BLaER1 (cell line): Measurements from ENCODE around the gene FMNL2.

ENCODE experiments used
- H3K27ac ChIP-seq: shearing (Covaris generic); formaldehyde crosslinking; 2 replicates; pipeline ENCODE4 v1.8.1; 2022
- H3K27me3 ChIP-seq: shearing (Covaris generic); formaldehyde crosslinking; 2 replicates; pipeline ENCODE4 v1.8.1; 2022
- H3K36me3 ChIP-seq: shearing (Covaris generic); formaldehyde crosslinking; 2 replicates; pipeline ENCODE4 v1.8.1; 2022
- H3K4me1 ChIP-seq: shearing (Covaris generic); formaldehyde crosslinking; 2 replicates; pipeline ENCODE4 v1.8.1; 2022
- H3K4me2 ChIP-seq: shearing (Covaris generic); formaldehyde crosslinking; 2 replicates; pipeline ENCODE4 v1.8.1; 2022
- H3K4me3 ChIP-seq: shearing (Covaris generic); formaldehyde crosslinking; 2 replicates; pipeline ENCODE4 v1.8.1; 2022
- H3K9ac ChIP-seq: shearing (Covaris generic); formaldehyde crosslinking; 2 replicates; pipeline ENCODE4 v1.8.1; 2022
- H3K9me3 ChIP-seq: shearing (Covaris generic); formaldehyde crosslinking; 2 replicates; pipeline ENCODE4 v1.8.1; 2022
- H4K20me1 ChIP-seq: shearing (Covaris generic); formaldehyde crosslinking; 2 replicates; pipeline ENCODE4 v1.8.1; 2022
- Cebpa-rat ChIP-seq: shearing (Covaris generic); IDR thresholded peaks from 2 replicates; pipeline ENCODE4 v1.8.1; 2022

FMNL2 gene

DNA sequence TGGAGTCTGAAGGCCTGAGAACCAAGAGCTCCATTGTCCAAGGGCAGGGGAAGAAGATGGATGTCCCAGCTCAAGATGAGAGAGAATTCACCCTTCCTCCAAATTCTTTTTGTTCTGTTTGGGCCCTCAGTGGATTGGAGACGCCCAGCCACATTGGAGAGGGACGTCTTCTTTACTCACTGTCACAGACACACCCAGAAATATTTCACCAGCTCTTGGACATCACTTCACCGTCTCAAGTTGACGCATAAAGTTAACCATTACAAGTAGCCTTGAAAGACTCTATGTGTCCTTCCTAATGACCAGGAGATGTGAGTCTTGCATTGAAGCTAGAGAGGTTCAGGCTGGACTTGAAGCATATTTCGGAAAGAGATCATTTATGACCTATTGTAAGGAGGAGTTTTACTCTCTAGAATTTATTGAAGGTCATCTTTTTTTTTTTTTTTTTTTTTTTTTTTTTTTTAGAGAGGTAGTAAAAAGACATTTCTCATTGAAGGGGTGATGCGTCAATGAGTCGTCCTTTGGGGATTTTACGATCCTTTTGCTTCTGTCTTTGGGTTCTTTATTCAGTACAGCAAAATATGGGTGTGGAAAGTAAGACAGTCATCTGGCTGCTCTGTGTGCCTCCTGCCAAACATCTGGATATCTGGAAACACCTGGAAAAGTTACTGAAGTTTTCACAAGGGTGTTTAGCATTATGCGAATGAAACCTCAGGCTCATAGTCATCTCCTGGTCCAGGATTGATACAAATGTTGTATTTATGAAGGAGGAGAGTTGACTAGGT, 264.2 kb downstream of the FMNL2 start:
- Histone ChIP-seq H3K4me2 (no peak overlapping the region), H3K9me3 (no peaks in the 10 kb centered on the region)
- TF ChIP-seq Cebpa-rat: no peak

DNA sequence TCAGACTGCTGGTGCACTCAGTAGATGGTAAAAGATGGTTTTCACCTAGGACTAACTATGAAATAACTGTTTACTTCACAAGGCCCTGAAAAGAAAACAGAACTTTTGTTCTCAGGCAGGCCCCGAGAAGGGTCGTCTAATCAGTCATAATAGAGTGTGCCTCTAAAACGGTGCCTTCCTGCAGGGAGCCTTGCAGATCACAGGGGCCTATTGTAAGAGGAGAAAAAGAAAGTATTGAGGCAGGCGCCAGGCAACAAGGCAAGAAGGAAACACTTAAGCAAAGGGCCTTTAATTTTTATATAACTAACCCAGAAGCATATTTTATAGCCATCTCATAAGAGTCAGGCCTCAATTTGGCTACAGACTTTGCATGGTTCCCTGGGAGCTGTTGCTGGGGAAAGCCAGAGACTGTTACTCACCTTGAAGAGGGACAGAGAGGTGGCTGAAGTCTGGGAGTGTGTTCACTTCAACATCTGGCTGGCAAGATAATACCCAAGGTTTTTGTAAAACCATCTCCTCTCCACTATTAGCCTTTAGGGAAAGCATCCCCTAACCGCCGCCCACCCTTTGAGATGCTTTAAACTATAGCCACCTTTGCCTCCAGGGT, 265.2 kb downstream of the FMNL2 start:
- no peaks in the 10 kb centered on the region for H3K27me3 ChIP-seq
- TF ChIP-seq Cebpa-rat: no peak
- no peaks in the 10 kb centered on the region for H3K9me3 ChIP-seq
- peaks cover 71% of the 10 kb centered on the region for H3K36me3 ChIP-seq
- peaks cover 33% of the 10 kb centered on the region; the same call in 1 of the 2 replicates for H4K20me1 ChIP-seq
- peaks cover 18% of the 10 kb centered on the region for H3K4me1 ChIP-seq
- no peak overlapping the region for H3K4me3 ChIP-seq
- H3K27ac ChIP-seq: no peak overlapping the region
- no peak overlapping the region for H3K9ac ChIP-seq
- H3K4me2 ChIP-seq: no peak overlapping the region

More for the DNA sequence above, 264.2 kb downstream of the FMNL2 start:
- peaks cover 24% of the 10 kb centered on the region; the same call in 1 of the 2 replicates for H4K20me1 ChIP-seq
- H3K36me3 ChIP-seq: peaks cover 71% of the 10 kb centered on the region
- no peak overlapping the region for H3K4me3 ChIP-seq
- no peak overlapping the region for H3K27ac ChIP-seq
- no peak overlapping the region for H3K9ac ChIP-seq
- peaks cover 25% of the 10 kb centered on the region for H3K4me1 ChIP-seq
- H3K27me3 ChIP-seq: no peaks in the 10 kb centered on the region

DNA sequence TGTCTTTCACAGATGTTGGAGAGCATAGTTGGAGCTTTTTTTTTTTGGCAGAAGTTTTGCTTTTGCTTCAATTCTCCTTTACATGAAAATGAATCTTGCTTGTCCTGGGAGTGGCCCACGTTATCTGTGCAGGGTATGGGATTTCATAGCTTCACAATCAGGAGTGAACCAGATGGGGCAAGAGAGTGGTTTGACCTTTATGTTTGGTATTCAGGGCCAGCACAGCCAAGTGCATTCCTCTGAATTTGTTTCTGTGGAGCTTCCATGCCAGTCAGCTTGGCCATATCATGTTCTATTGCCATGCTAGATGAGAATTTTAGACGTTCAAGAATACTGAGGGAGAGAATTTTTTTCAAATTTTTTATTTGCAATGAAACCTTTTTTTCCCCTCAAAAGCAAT, 265.7 kb downstream of the FMNL2 start:
- H3K27me3 ChIP-seq: no peaks in the 10 kb centered on the region
- H3K4me1 ChIP-seq: peaks cover 18% of the 10 kb centered on the region
- no peak overlapping the region for H3K4me3 ChIP-seq
- no peaks in the 10 kb centered on the region for H3K9me3 ChIP-seq
- H3K27ac ChIP-seq: no peak overlapping the region
- peaks cover 71% of the 10 kb centered on the region for H3K36me3 ChIP-seq
- no peak overlapping the region for H3K4me2 ChIP-seq
- no peak overlapping the region for H3K9ac ChIP-seq
- TF ChIP-seq Cebpa-rat: no peak
- H4K20me1 ChIP-seq: peaks cover 38% of the 10 kb centered on the region; the same call in 1 of the 2 replicates

DNA sequence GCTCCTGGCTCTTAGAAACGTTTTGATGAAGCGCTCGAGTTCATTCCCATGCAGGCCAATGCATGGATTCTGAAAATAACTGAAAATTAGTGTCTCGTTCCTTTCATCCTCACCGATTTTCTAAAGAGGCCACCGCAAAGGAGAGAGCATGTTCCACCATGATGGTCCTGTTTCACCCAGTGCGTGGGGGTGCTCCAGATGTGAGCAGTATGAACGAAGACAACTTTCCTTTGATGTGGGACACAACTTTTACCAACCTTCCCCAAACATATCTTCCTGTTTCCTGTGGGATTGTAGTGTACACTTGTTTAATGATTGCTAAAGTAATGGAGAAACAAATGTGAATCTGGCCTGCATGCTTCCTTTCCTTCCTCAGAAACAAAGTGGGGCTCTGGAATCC, 267.8 kb downstream of the FMNL2 start:
- no peak for TF ChIP-seq Cebpa-rat
- Histone ChIP-seq H3K27me3 (no peaks in the 10 kb centered on the region), H3K4me3 (no peak overlapping the region), H3K9ac (no peak overlapping the region), H3K36me3 (peaks cover 64% of the 10 kb centered on the region), H3K9me3 (no peaks in the 10 kb centered on the region), H3K4me2 (peak overlapping the region; percentile 41), H4K20me1 (peaks cover 43% of the 10 kb centered on the region; the same call in 1 of the 2 replicates), H3K4me1 (peaks cover 18% of the 10 kb centered on the region), H3K27ac (no peak overlapping the region)

DNA sequence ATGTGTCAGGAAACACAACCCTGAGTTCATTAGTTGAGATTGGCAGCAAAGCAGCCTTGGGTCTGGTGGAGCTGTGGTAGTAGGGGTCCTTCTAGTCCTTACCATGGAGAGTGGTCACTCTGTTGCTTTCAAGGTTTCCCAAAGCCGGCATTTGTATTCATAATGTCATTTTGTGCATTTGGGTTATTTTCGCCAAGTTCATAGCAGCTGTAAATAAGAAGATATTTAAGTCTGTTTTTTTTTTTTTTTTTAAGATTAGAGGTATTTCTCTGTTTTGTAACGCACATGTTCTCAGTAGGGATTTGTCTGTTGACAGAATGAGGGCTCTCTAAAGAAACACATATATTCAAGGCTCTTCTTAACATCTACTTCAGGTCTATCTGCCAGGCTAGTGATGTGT, 268.2 kb downstream of the FMNL2 start:
- TF ChIP-seq Cebpa-rat: no peak
- Histone ChIP-seq H3K27me3 (no peaks in the 10 kb centered on the region), H4K20me1 (peaks cover 44% of the 10 kb centered on the region; the same call in 1 of the 2 replicates), H3K27ac (no peak overlapping the region), H3K36me3 (peaks cover 64% of the 10 kb centered on the region), H3K4me1 (peaks cover 18% of the 10 kb centered on the region), H3K9me3 (no peaks in the 10 kb centered on the region), H3K4me3 (no peak overlapping the region), H3K9ac (no peak overlapping the region), H3K4me2 (peak overlapping the region; percentile 41)

DNA sequence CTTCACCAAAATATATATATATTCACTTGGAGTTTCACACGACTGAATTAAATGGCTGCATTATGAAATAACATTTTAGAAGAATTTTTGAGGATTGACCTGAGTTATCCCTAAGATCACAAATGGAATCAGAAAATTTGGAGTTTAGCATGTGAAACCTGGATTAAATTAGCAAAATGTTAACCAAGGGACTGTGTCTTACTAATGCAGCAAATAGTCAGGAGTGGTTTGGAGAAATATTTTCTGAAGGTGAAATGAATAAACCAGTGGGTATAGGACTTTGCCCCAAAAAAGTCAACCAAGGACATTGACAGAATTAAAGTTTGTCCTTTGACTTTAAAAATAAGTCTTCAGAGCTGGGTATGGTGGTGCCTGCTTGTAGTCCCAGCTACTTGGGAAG, 271.1 kb downstream of the FMNL2 start:
- H3K4me2 ChIP-seq: no peak overlapping the region
- no peak for TF ChIP-seq Cebpa-rat
- no peak overlapping the region for H3K9ac ChIP-seq
- no peaks in the 10 kb centered on the region for H3K27me3 ChIP-seq
- H3K9me3 ChIP-seq: no peaks in the 10 kb centered on the region
- H3K4me1 ChIP-seq: peaks cover 33% of the 10 kb centered on the region
- no peak overlapping the region for H3K4me3 ChIP-seq
- no peak overlapping the region for H3K27ac ChIP-seq
- peaks cover 44% of the 10 kb centered on the region; the same call in 1 of the 2 replicates for H4K20me1 ChIP-seq
- peaks cover 53% of the 10 kb centered on the region for H3K36me3 ChIP-seq

DNA sequence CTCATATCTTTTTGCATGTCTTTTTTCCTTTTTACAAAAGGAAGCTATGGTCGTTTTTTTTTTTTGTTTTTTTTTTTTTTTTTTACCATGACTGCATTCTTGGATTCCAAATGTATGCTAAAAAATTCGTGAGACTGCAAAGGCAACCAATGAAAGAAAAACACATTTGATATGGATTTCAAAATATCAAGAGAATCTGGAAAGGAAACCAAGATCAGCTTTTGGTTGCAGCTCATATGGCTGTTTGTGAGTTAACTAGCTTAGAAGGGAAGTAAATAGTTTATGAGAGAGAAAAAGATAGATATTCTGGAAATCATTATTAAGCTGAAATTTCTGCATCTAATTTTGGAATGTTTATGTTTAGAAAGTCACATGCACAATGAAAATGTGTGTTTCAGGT, 272.0 kb downstream of the FMNL2 start:
- no peaks in the 10 kb centered on the region for H3K9me3 ChIP-seq
- TF ChIP-seq Cebpa-rat: no peak
- H3K4me2 ChIP-seq: no peak overlapping the region

DNA sequence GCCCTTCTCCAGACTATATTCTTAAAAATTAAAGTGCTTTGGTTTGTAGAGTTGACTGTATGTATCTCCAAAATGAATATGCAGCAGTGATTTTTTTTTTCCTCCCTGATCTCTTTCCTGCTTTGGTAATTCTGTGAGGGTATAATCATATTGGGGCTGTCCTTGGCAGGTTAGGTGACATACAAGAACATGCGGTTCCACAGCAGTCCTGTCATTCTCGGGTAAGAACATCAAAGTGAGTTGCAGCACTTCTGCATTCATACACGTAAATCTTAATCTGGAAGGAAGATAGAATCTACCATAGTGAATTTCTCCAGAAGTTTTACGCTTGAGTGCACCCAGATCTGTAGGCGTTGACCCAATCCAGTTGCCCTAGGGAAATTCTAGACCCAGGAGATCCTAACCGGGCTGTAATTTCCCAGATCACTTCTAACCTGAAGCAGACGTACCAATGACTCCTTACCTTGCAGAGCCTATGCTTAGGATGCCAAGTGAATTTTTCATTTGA, 272.9 kb downstream of the FMNL2 start:
- Histone ChIP-seq H3K9me3 (no peaks in the 10 kb centered on the region), H4K20me1 (peaks cover 50% of the 10 kb centered on the region), H3K4me3 (no peak overlapping the region), H3K9ac (no peak overlapping the region), H3K4me1 (peaks cover 36% of the 10 kb centered on the region), H3K36me3 (peaks cover 53% of the 10 kb centered on the region), H3K27me3 (no peaks in the 10 kb centered on the region), H3K4me2 (no peak overlapping the region), H3K27ac (no peak overlapping the region)
- no peak for TF ChIP-seq Cebpa-rat

More for the DNA sequence above, 272.0 kb downstream of the FMNL2 start:
- Histone ChIP-seq H3K9ac (no peak overlapping the region), H3K36me3 (peaks cover 53% of the 10 kb centered on the region), H3K27ac (no peak overlapping the region), H3K27me3 (no peaks in the 10 kb centered on the region), H4K20me1 (peaks cover 50% of the 10 kb centered on the region), H3K4me3 (no peak overlapping the region), H3K4me1 (peaks cover 36% of the 10 kb centered on the region)

DNA sequence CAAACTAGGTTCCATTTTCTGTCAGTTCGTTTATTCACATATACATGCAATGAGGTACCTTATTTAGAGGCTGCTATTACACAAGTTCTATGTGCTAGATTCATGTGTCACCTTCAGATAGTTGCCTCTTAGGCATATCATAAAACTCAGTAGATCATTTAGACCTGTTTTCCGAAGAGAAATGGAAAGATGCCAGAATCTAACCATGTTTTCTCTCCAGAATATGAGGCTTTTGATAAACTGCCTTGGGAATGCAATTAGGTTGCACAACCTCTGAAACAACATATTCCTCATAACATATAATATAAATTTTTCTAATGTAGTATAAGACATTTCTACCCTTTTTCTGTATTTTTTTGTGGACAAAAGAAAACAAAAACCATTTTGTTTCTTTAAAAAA, 274.2 kb downstream of the FMNL2 start:
- Histone ChIP-seq H3K27ac (no peak overlapping the region), H3K4me1 (peaks cover 44% of the 10 kb centered on the region), H3K4me2 (no peak overlapping the region), H4K20me1 (peaks cover 41% of the 10 kb centered on the region), H3K36me3 (peaks cover 56% of the 10 kb centered on the region), H3K4me3 (no peak overlapping the region), H3K27me3 (no peaks in the 10 kb centered on the region), H3K9me3 (no peaks in the 10 kb centered on the region), H3K9ac (no peak overlapping the region)
- TF ChIP-seq Cebpa-rat: no peak

DNA sequence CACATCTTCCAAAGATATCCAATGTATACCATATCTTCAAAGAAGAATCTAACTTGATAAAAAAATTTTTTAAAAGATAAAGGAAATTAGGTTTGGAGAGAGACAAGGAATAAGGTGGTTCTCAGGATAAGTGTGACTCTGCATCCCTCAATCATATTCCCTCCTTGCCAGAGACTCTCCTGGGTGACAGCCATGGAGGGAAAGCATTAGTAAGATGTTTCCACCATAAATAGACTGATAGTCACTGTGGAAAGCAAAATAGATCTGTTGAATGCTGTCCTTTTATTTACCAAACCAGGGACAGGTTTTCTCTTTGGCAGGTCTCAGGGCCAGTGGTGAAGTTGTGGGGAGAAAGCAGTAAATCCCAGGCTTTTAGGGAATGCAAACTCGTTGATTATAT, 274.7 kb downstream of the FMNL2 start:
- H3K36me3 ChIP-seq: peaks cover 56% of the 10 kb centered on the region
- H3K4me3 ChIP-seq: no peak overlapping the region
- H3K9ac ChIP-seq: no peak overlapping the region
- H4K20me1 ChIP-seq: peaks cover 36% of the 10 kb centered on the region
- H3K9me3 ChIP-seq: no peaks in the 10 kb centered on the region
- no peak overlapping the region for H3K4me2 ChIP-seq
- TF ChIP-seq Cebpa-rat: no peak
- H3K4me1 ChIP-seq: peaks cover 44% of the 10 kb centered on the region
- H3K27ac ChIP-seq: no peak overlapping the region
- H3K27me3 ChIP-seq: no peaks in the 10 kb centered on the region
